ENCODE data around the gene ABLIM1. TPM values are rescaled to one million over a fixed set of nuclear protein-coding genes. Genes with fewer than 3 reads are reported as not detected.

The ABLIM1 gene
- total and polyA plus RNA-seq, 2 of the 4 experiments (the other 2 are of a cell fraction) = 7.7 to 9.9 TPM

DNA sequence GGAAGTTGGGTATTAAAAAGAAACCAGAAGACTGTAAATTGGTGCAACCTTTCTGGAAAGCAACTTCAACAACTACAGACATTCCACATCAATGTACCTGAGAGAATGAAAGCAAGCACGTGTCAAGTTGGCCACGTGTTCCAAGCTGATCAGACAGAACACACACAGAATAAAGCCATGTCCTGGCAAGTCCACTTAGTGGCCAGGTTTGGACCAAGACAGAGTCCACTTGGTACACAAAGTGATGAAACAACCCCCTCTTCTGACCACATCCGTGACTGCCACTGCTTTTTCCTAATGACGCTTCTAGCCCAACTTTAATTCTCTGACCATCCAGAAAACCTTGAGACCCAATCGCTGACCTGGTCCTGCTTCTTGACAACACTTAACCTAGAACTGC, 109.4 kb downstream of the ABLIM1 start:
- Histone ChIP-seq H2BK20ac (ENCODE audit: low read depth, low read length) (no peak overlapping the region), H3K27ac (ENCODE audit: insufficient read depth, low read length) (no peak overlapping the region), H3K4me2 (ENCODE audit: low read depth, low read length) (no peak overlapping the region), H3K14ac (replicated peaks; ENCODE audit: low read depth, low read length) (no peak overlapping the region), H3K23ac (ENCODE audit: low read depth, low read length) (no peak overlapping the region), H3K9me3 (ENCODE audit: control insufficient read depth, insufficient read depth, low read length) (no peaks in the 10 kb centered on the region), H3K18ac (ENCODE audit: low read depth, low read length) (no peak overlapping the region), H3K56ac (ENCODE audit: extremely low read depth, insufficient read depth, low read length) (no peak overlapping the region), H2BK15ac (ENCODE audit: low read depth, low read length) (no peak overlapping the region), H2BK120ac (ENCODE audit: low read depth, low read length) (no peak overlapping the region), H3K4me1 (ENCODE audit: control insufficient read depth, insufficient read depth, low read length) (no peaks in the 10 kb centered on the region), H3K79me1 (ENCODE audit: low read depth in 1 of 2, low read length in 2 of 2) (no peaks in the 10 kb centered on the region), H3K9ac (ENCODE audit: low read depth, low read length) (no peak overlapping the region), H4K5ac (ENCODE audit: low read depth, low read length) (no peak overlapping the region), H3K36me3 (ENCODE audit: control insufficient read depth, insufficient read depth, low read length) (no peaks in the 10 kb centered on the region), H2AFZ (replicated peaks; ENCODE audit: low read length, poor library complexity) (no peak overlapping the region), H2BK5ac (ENCODE audit: low read depth, low read length, poor library complexity, severe bottlenecking) (no peak overlapping the region), H3K27me3 (ENCODE audit: control insufficient read depth, insufficient read depth, low read length) (peaks cover 15% of the 10 kb centered on the region), H4K91ac (ENCODE audit: insufficient read depth, low read depth, low read length) (no peak overlapping the region), H3K4me3 (ENCODE audit: insufficient read depth, low read depth, low read length) (no peak overlapping the region), H4K8ac (ENCODE audit: low read depth in 2 of 2, low read length in 2 of 2) (no peak overlapping the region), H3K4ac (ENCODE audit: low read depth, low read length) (no peak overlapping the region), H2AK5ac (ENCODE audit: low read depth, low read length) (no peak overlapping the region), H3K9me1 (ENCODE audit: insufficient read depth, low read length) (peaks cover 4% of the 10 kb centered on the region; the same call in 1 of the 2 replicates), H4K20me1 (ENCODE audit: insufficient read depth, low read length) (peaks cover 4% of the 10 kb centered on the region; the same call in 1 of the 2 replicates), H2AK9ac (replicated peaks; ENCODE audit: low read depth, low read length, poor library complexity) (peak overlapping the region; percentile 9)
- dilution Hi-C loops (cut with HindIII; ENCODE audit: low sequenced_read_pairs, unreplicated experiment) (no loop called here), in situ Hi-C loops (cut with MboI; ENCODE audit: low sequenced_read_pairs) (loop anchor here (5.0 kb wide), 3 partner anchors 76 to 246 kb away; no protein-coding TSS in a partner anchor), intact Hi-C loops (cut with micrococcal nuclease) (loop anchor here (1.0 kb wide), 2 partner anchors 77 to 244 kb away; no protein-coding TSS in a partner anchor)
- ATAC-seq (ENCODE audit: low read depth) = peak; percentile 59
- TF ChIP-seq, protein P1, sequence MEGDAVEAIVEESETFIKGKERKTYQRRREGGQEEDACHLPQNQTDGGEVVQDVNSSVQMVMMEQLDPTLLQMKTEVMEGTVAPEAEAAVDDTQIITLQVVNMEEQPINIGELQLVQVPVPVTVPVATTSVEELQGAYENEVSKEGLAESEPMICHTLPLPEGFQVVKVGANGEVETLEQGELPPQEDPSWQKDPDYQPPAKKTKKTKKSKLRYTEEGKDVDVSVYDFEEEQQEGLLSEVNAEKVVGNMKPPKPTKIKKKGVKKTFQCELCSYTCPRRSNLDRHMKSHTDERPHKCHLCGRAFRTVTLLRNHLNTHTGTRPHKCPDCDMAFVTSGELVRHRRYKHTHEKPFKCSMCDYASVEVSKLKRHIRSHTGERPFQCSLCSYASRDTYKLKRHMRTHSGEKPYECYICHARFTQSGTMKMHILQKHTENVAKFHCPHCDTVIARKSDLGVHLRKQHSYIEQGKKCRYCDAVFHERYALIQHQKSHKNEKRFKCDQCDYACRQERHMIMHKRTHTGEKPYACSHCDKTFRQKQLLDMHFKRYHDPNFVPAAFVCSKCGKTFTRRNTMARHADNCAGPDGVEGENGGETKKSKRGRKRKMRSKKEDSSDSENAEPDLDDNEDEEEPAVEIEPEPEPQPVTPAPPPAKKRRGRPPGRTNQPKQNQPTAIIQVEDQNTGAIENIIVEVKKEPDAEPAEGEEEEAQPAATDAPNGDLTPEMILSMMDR (conservative IDR thresholded peaks at IDR 0.05; ENCODE audit: low read depth, low read length) = peak; percentile 51
- TF ChIP-seq MAZ (IDR thresholded peaks at IDR 0.05; ENCODE audit: borderline replicate concordance, low read depth, low read length) (no peak), CHD1 (IDR thresholded peaks at IDR 0.05; ENCODE audit: low read depth, low read length) (no peak), CEBPB (IDR thresholded peaks at IDR 0.05; ENCODE audit: low read depth, low read length) (no peak), BHLHE40 (IDR thresholded peaks at IDR 0.05; ENCODE audit: low read depth, low read length) (no peak), SMC3 (IDR thresholded peaks at IDR 0.05; ENCODE audit: low read depth, low read length) (peak; percentile 51), RAD21 (IDR thresholded peaks at IDR 0.05; ENCODE audit: low read length) (peak; percentile 56), RCOR1 (IDR thresholded peaks at IDR 0.05; ENCODE audit: insufficient replicate concordance, low read length) (no peak), RFX5 (IDR thresholded peaks at IDR 0.05; ENCODE audit: low read depth, low read length) (no peak)
- TF ChIP-seq, protein P2, sequence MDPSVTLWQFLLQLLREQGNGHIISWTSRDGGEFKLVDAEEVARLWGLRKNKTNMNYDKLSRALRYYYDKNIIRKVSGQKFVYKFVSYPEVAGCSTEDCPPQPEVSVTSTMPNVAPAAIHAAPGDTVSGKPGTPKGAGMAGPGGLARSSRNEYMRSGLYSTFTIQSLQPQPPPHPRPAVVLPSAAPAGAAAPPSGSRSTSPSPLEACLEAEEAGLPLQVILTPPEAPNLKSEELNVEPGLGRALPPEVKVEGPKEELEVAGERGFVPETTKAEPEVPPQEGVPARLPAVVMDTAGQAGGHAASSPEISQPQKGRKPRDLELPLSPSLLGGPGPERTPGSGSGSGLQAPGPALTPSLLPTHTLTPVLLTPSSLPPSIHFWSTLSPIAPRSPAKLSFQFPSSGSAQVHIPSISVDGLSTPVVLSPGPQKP (IDR thresholded peaks at IDR 0.05; ENCODE audit: borderline replicate concordance, low read depth, low read length) = no peak
- ChIA-PET POLR2A (ENCODE audit: unreplicated experiment) (no interaction called here), CTCF (interaction anchor here (1.1 to 1.7 kb wide), 4 partner anchors 67 to 245 kb away, joined by 3 to 6 read pairs (median 5); no protein-coding TSS in a partner anchor)
- WGBS, 2 experiments (ENCODE audit: extremely low coverage in 2 of 2, insufficient read length in 1 of 2) = 50% methylated on average over 3 of the region's 5 CpGs; no CpG with 5 or more reads in 1 of the 2 experiments
- peak; percentile 56 for DNase-seq
- BruUV-seq (replicated peaks) = no TSS peak

Measured in IMR-90 (cell line).